ENCODE measurements around the gene TMEM126B. TPM values are rescaled to one million over a fixed set of nuclear protein-coding genes. Genes with fewer than 3 reads are reported as not detected.
"Not testable (repeated sequence)": the region's sequence is repeated elsewhere in the genome, so short reads cannot be mapped to it uniquely, and the experiment has no call there.

The TMEM126B gene
- total RNA-seq, 2 experiments from 2014 or later, result 51.6 to 61.2 TPM

DNA sequence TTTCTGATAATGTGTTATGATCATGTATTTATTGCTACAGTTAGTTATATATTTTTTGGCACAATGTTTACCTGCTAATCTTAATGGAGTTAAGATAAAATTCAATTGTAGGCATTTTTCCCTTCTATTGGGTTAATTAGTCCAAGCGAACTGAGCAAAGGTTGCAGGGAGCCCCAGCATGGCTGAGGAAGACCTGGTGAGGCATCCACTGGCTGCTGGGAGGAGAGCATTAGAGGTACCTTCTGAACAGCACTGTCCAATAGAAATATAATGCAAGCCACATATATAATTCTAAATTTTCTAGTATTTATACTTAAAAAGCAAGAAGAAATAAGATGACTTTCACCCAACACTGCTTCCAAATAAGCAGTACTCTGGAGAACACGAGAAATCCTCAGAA, 18.7 kb downstream of the TMEM126B start:
- POLR2A ChIA-PET, result interaction anchor here (0.6 to 4.1 kb wide), 13 partner anchors 9 to 106 kb away, joined by 3 to 38 read pairs (median 5); partner anchors contain the start of genes CREBZF, DLG2 and TMEM126B
- intact Hi-C loops (cut with micrococcal nuclease), result no loop called here
- no peak for ATAC-seq
- Mint-ChIP-seq H3K9me3 (no peaks in the 10 kb centered on the region), H3K4me3 (peak overlapping the region; percentile 90), H3K27ac (peak overlapping the region; percentile 95), H3K36me3 (ENCODE audit: low read depth) (peaks cover 15% of the 10 kb centered on the region), H3K4me1 (ENCODE audit: low read depth) (peaks cover 33% of the 10 kb centered on the region), H3K27me3 (peaks cover 8% of the 10 kb centered on the region)
- CTCF ChIA-PET, result interaction anchor here (0.7 to 2.9 kb wide), 10 partner anchors 10 to 69 kb away, joined by 3 to 14 read pairs (median 3); partner anchors contain the start of genes DLG2 and TMEM126B
- DNase-seq, result no peak
- TF ChIP-seq, protein P1, sequence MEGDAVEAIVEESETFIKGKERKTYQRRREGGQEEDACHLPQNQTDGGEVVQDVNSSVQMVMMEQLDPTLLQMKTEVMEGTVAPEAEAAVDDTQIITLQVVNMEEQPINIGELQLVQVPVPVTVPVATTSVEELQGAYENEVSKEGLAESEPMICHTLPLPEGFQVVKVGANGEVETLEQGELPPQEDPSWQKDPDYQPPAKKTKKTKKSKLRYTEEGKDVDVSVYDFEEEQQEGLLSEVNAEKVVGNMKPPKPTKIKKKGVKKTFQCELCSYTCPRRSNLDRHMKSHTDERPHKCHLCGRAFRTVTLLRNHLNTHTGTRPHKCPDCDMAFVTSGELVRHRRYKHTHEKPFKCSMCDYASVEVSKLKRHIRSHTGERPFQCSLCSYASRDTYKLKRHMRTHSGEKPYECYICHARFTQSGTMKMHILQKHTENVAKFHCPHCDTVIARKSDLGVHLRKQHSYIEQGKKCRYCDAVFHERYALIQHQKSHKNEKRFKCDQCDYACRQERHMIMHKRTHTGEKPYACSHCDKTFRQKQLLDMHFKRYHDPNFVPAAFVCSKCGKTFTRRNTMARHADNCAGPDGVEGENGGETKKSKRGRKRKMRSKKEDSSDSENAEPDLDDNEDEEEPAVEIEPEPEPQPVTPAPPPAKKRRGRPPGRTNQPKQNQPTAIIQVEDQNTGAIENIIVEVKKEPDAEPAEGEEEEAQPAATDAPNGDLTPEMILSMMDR (IDR thresholded peaks at IDR 0.05), result no peak

DNA sequence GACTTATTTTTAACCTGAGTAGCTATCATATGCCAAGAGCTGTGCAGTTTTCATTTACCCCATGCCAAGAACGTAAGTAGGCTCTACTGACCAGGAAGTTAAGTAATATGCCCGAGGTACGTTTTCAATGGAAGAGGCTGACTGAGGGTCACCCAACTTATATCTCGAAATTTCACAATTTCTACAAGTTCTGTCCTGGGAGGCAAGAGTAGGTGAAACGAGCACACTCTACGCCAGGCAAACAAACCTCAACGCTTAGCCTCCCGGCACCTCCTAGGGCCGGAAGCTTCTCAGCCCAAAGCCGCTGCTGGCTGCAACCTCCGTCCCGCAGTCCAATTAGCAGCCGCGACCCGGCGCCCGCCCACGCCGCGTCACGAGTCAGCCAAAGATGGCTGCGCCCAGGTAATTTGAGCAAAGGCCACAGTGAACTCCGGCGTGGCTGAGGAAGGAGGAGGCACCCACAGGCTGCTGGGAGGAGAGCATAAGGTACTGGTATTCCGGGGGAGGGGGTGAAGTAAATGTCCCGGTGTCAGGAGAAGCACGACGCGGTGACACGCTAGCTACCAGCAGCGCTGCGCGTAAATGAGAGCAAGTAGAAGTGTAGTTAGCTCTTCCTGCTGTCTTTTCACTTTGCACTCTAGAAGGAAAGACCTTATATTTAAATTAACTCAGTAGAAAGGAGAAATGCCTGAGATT, 19.4 kb downstream of the TMEM126B start, which contains the start of gene TMEM126A:
TMEM126A (plus strand) TSS at position 364 of the 696 bp plus-strand sequence. CDS start 2,289 bp downstream, outside the sequence.
- Mint-ChIP-seq H3K27me3 (peaks cover 8% of the 10 kb centered on the region), H3K27ac (peak within 1 kb of the TSS; percentile 95), H3K4me1 (ENCODE audit: low read depth) (peaks cover 37% of the 10 kb centered on the region), H3K4me3 (peak within 1 kb of the TSS; percentile 90), H3K9me3 (no peaks in the 10 kb centered on the region), H3K36me3 (ENCODE audit: low read depth) (peaks cover 17% of the 10 kb centered on the region)
- ATAC-seq (peak; percentile 96), DNase-seq (peak; percentile 96)
- CTCF ChIA-PET, result interaction anchor here (0.7 to 2.9 kb wide), 11 partner anchors 9 to 68 kb away, joined by 3 to 14 read pairs (median 3); partner anchors contain the start of genes DLG2 and TMEM126B
- intact Hi-C loops (cut with micrococcal nuclease), result no loop called here
- TF ChIP-seq, protein P1 (IDR thresholded peaks at IDR 0.05), result no peak
- POLR2A ChIA-PET, result interaction anchor here (0.5 to 4.1 kb wide), 18 partner anchors 9 to 607 kb away, joined by 3 to 38 read pairs (median 4); partner anchors contain the start of genes CREBZF, DLG2 and TMEM126B

DNA sequence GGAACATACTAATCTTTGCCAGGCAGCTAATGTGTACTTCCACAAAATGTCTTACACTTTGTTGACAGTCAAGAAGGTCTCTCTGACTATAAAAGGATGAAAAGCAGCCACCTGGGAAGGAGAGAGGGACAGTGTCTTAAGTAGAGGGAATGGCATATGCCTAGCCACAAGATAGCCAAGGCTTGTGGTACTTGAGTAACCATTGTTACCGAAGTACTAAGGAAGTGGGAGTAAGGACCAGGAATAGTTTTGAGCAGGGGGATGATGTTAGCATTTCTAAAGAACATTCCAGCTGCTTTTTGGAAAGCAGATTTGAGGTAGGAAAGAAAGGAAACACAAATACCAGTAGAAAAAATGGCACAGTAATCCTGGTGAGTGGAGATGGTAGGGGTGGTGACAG, 22.7 kb downstream of the TMEM126B start:
- ATAC-seq (no peak), DNase-seq (no peak)
- Mint-ChIP-seq H3K9me3 (no peaks in the 10 kb centered on the region), H3K4me1 (ENCODE audit: low read depth) (peaks cover 51% of the 10 kb centered on the region), H3K36me3 (ENCODE audit: low read depth) (peaks cover 27% of the 10 kb centered on the region), H3K27ac (peak overlapping the region; percentile 73), H3K27me3 (no peaks in the 10 kb centered on the region), H3K4me3 (no peak overlapping the region)
- TF ChIP-seq, protein P1 (IDR thresholded peaks at IDR 0.05), result no peak
- ChIA-PET POLR2A (interaction anchor here (1.3 to 4.1 kb wide), 5 partner anchors 14 to 30 kb away, joined by 3 to 33 read pairs (median 6); partner anchors contain the start of genes CREBZF, DLG2 and TMEM126B), CTCF (interaction anchor here (1.0 kb wide), 1 partner anchor 9 kb away, joined by 3 read pairs; no protein-coding TSS in a partner anchor)
- intact Hi-C loops (cut with micrococcal nuclease), result no loop called here

DNA sequence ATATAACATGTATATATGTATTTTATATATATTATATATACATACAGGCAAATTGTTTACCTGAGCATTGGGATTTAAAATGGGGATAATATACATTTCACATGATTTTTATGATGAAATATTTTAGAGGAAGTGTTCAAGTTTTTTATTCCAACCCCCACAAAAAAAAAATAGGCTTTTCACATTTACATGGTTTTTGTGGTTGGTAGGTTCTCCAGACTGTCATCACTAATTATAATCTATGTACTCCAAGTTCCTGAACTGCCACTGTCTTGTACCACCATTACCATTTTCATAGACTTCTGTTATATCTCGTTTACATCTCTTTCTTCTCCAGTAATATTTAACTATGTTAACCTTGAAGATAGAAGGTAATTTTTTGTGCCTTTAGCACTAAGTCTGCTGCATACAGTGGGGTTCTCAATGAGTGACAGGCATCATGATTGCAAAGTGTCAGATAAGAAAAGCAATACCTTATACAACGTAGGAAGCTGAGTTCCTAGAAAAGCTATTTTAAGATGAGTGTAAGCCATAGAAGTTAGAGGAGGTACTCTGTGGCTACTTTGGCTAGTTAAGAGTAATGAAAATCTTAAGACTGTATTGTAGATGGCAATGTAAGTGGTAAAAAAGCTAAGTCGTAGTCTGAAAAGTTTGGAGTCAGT, 24.5 kb downstream of the TMEM126B start:
- Mint-ChIP-seq H3K4me3 (no peak overlapping the region), H3K27ac (peak overlapping the region; percentile 80), H3K9me3 (no peaks in the 10 kb centered on the region), H3K27me3 (no peaks in the 10 kb centered on the region), H3K36me3 (ENCODE audit: low read depth) (peaks cover 36% of the 10 kb centered on the region), H3K4me1 (ENCODE audit: low read depth) (peaks cover 58% of the 10 kb centered on the region)
- intact Hi-C loops (cut with micrococcal nuclease), result no loop called here
- ATAC-seq, result peak; percentile 45
- DNase-seq, result no peak
- CTCF ChIA-PET, result no interaction called here
- POLR2A ChIA-PET, result interaction anchor here (0.5 to 2.9 kb wide), 6 partner anchors 9 to 157 kb away, joined by 3 to 14 read pairs (median 3); no protein-coding TSS in a partner anchor
- TF ChIP-seq, protein P1 (IDR thresholded peaks at IDR 0.05), result no peak

DNA sequence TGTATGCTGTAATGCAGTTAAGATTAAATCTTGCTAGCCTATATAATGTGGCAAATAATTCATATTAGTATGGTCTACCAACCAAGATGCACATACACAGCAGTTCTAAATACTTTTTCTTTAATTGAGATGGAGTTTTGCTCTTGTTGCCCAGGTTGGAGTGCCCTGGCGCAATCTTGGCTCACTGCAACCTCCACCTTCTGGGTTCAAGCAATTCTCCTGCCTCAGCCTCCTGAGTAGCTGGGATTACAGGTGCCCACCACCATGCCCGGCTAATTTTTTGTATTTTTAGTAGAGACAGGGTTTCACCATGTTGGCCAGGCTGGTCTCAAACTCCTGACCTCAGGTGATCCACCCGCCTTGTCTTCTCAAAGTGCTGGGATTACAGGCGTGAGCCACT, 25.9 kb downstream of the TMEM126B start:
- H3K27me3 Mint-ChIP-seq; ATAC-seq; H3K27ac Mint-ChIP-seq; H3K9me3 Mint-ChIP-seq; DNase-seq; CTCF ChIA-PET; intact Hi-C loops (cut with micrococcal nuclease); H3K4me3 Mint-ChIP-seq: not testable (repeated sequence)
- Mint-ChIP-seq H3K36me3 (ENCODE audit: low read depth) (peaks cover 48% of the 10 kb centered on the region), H3K4me1 (ENCODE audit: low read depth) (peaks cover 64% of the 10 kb centered on the region)
- POLR2A ChIA-PET, result interaction anchor here (1.2 to 2.2 kb wide), 2 partner anchors 9 to 28 kb away, joined by 3 to 14 read pairs; no protein-coding TSS in a partner anchor
